Ishikawa (cell line): Measurements from ENCODE around the gene NFX1.

Experiments used
- CEBPB ChIP-seq: IDR thresholded peaks from 2 replicates; pipeline ENCODE4 v1.6.1; 2012
- CREB1 ChIP-seq: IDR thresholded peaks from 2 replicates; pipeline ENCODE4 v1.6.1; 2012; ENCODE audit warnings: low read depth
- EGR1 ChIP-seq: IDR thresholded peaks from 2 replicates; pipeline ENCODE4 v1.6.1; 2012
- EP300 ChIP-seq: IDR thresholded peaks from 2 replicates; pipeline ENCODE4 v1.6.1; 2012; ENCODE audit warnings: borderline replicate concordance
- FOXM1 ChIP-seq: IDR thresholded peaks from 2 replicates; pipeline ENCODE4 v1.6.1; 2012; ENCODE audit warnings: low read depth, borderline replicate concordance
- MAX ChIP-seq: IDR thresholded peaks from 2 replicates; pipeline ENCODE4 v1.6.1; 2012
- NFIC ChIP-seq: IDR thresholded peaks from 2 replicates; pipeline ENCODE4 v1.6.1; 2012
- RAD21 ChIP-seq: IDR thresholded peaks from 2 replicates; pipeline ENCODE4 v1.6.1; 2012; ENCODE audit warnings: low read depth
- REST ChIP-seq: IDR thresholded peaks from 2 replicates; pipeline ENCODE4 v1.6.1; 2012; ENCODE audit warnings: low read depth, mild to moderate bottlenecking
- TAF1 ChIP-seq: IDR thresholded peaks from 2 replicates; pipeline ENCODE4 v1.6.1; 2012; ENCODE audit warnings: low read depth, mild to moderate bottlenecking
- TCF12 ChIP-seq: IDR thresholded peaks from 2 replicates; pipeline ENCODE4 v1.6.1; 2012; ENCODE audit warnings: low read depth
- TEAD4 ChIP-seq: IDR thresholded peaks from 2 replicates; pipeline ENCODE4 v1.6.1; 2012
- USF1 ChIP-seq: IDR thresholded peaks from 2 replicates; pipeline ENCODE4 v1.6.1; 2012
- YY1 ChIP-seq: IDR thresholded peaks from 2 replicates; pipeline ENCODE4 v1.6.1; 2012; ENCODE audit warnings: low read depth
- ZBTB7A ChIP-seq: IDR thresholded peaks from 2 replicates; pipeline ENCODE4 v1.6.1; 2012; ENCODE audit warnings: low read depth

Gene NFX1

GRCh38 chr9:33374190-33374589 is 83.9 kb downstream of the NFX1 start:
- TF ChIP-seq RAD21 (no peak), NFIC (no peak), CREB1 (no peak), YY1 (no peak), REST (no peak), MAX (no peak), EP300 (no peak), EGR1 (no peak), TAF1 (no peak), USF1 (no peak), TEAD4 (no peak)

- TF ChIP-seq RAD21 (peak; percentile 73), NFIC (no peak), TCF12 (0 out of 2 replicates have a peak, but pooled peaks have one; percentile 30), CREB1 (no peak)
These were observed 84.4 kb downstream of the NFX1 start for GRCh38 chr9:33374634-33375237.

GRCh38 chr9:33375238-33375840 is 85.0 kb downstream of the NFX1 start:
- no peak for TF ChIP-seq FOXM1
- TF ChIP-seq USF1, result no peak
- TF ChIP-seq TCF12, result no peak
- no peak for TF ChIP-seq NFIC
- TF ChIP-seq ZBTB7A, result no peak
- TF ChIP-seq TEAD4, result no peak
- TF ChIP-seq EGR1, result no peak
- no peak for TF ChIP-seq EP300
- TF ChIP-seq CREB1, result no peak
- no peak for TF ChIP-seq MAX
- no peak for TF ChIP-seq TAF1
- TF ChIP-seq CEBPB, result no peak
- no peak for TF ChIP-seq REST

- TF ChIP-seq EP300 (no peak), EGR1 (no peak), REST (no peak), RAD21 (no peak), ZBTB7A (no peak), TCF12 (no peak), TEAD4 (no peak), MAX (no peak), NFIC (no peak), YY1 (no peak), FOXM1 (no peak), USF1 (no peak), CEBPB (no peak), CREB1 (no peak), TAF1 (no peak)
These were observed 85.6 kb downstream of the NFX1 start for GRCh38 chr9:33375841-33376321.
